HEK293 (cell line): ENCODE data around the gene SPATA16.

ENCODE experiments used
- TRIM28 ChIP-seq: IDR thresholded peaks from 2 replicates; pipeline ENCODE4 v1.6.1; 2011; ENCODE audit warnings: low read length, control low read depth, borderline replicate concordance
- TF ChIP-seq, protein P1 (sequence below): fragments of 450-650 bp; formaldehyde crosslinking; IDR thresholded peaks from 2 replicates; pipeline ENCODE4 v1.5.1; 2017; ENCODE audit warnings: missing biosample characterization, missing genetic modification characterization
- TF ChIP-seq, protein P2 (sequence below): IDR thresholded peaks from 2 replicates; pipeline ENCODE4 v1.6.1; 2011; ENCODE audit warnings: mild to moderate bottlenecking, low read depth, low read length, borderline replicate concordance

DNA sequence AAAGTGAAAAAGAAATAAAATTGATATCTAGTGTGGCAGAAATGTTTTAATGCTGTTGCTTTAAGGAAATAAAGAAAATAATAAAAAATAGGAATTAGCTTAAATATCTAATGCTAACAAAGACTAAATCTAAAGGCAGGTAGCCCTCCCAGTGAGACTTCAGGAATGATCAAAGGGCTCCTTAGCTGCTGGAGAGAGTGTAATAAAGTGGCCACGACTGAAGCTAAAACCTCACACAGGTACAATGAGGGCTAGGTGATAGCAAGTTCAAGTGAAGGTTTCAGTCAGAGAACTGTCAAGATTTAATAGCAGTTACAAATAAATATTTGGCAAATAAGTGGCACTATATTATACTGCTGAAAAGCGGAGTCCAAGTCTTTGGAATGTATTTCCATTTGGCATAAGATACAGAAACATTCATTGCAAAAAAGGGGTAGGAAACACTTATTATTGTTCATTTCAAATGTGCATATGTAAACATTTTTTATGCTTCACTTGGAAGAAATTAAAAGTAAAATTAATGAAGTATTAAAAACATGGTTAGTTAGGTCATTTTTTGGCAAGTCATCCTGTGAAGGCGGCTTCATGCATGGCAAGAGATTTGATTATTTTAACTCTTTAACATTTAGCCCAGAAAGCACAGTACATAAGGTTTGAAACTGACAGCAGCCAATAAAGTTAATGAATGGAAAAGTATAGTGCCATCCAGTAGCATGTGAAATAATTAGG is 222.3 kb downstream of the SPATA16 start:
- TF ChIP-seq, protein P1, sequence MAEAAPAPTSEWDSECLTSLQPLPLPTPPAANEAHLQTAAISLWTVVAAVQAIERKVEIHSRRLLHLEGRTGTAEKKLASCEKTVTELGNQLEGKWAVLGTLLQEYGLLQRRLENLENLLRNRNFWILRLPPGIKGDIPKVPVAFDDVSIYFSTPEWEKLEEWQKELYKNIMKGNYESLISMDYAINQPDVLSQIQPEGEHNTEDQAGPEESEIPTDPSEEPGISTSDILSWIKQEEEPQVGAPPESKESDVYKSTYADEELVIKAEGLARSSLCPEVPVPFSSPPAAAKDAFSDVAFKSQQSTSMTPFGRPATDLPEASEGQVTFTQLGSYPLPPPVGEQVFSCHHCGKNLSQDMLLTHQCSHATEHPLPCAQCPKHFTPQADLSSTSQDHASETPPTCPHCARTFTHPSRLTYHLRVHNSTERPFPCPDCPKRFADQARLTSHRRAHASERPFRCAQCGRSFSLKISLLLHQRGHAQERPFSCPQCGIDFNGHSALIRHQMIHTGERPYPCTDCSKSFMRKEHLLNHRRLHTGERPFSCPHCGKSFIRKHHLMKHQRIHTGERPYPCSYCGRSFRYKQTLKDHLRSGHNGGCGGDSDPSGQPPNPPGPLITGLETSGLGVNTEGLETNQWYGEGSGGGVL: no peak
- TF ChIP-seq TRIM28: no peak
- TF ChIP-seq, protein P2, sequence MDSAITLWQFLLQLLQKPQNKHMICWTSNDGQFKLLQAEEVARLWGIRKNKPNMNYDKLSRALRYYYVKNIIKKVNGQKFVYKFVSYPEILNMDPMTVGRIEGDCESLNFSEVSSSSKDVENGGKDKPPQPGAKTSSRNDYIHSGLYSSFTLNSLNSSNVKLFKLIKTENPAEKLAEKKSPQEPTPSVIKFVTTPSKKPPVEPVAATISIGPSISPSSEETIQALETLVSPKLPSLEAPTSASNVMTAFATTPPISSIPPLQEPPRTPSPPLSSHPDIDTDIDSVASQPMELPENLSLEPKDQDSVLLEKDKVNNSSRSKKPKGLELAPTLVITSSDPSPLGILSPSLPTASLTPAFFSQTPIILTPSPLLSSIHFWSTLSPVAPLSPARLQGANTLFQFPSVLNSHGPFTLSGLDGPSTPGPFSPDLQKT: no peak
